Thymus (tissue), 11 donors: Measurements from ENCODE around the gene VPS13A. TPM values are rescaled to one million over a fixed set of nuclear protein-coding genes. Genes with fewer than 3 reads are reported as not detected.
A peak's percentile ranks its signal among the peaks of the same experiment; 100 is the strongest.
"Not testable (repeated sequence)": the region's sequence is repeated elsewhere in the genome, so short reads cannot be mapped to it uniquely, and the experiment has no call there.

ENCODE experiments used
- DNase-seq, 9 donors: peaks; one replicate each; pipeline ENCODE4 v3.0.0-alpha.2; 2013; ENCODE audit warnings: low spot score in 9 of 9, low read depth in 6 of 9, missing footprints in 1 of 9
- H3K27ac ChIP-seq, 2 donors: one replicate each; pipeline ENCODE4 v1.5.1; 2013; ENCODE audit warnings: control low read depth in 1 of 2, low read depth in 1 of 2, low read length in 1 of 2, mild to moderate bottlenecking in 1 of 2, moderate library complexity in 1 of 2
- H3K27me3 ChIP-seq, 2 donors: one replicate each; pipeline ENCODE4 v1.5.1; 2013; ENCODE audit warnings: low read length in 1 of 2; ENCODE audit not compliant: control insufficient read depth in 2 of 2, insufficient read depth in 1 of 2
- H3K36me3 ChIP-seq, 2 donors: one replicate each; pipeline ENCODE4 v1.5.1; 2013; ENCODE audit warnings: low read length in 1 of 2, mild to moderate bottlenecking in 1 of 2, moderate library complexity in 1 of 2; ENCODE audit not compliant: control insufficient read depth in 2 of 2, insufficient read depth in 2 of 2
- H3K4me1 ChIP-seq, 2 donors: one replicate each; pipeline ENCODE4 v1.5.1; 2013; ENCODE audit warnings: low read length in 2 of 2; ENCODE audit not compliant: control insufficient read depth in 2 of 2, insufficient read depth in 2 of 2
- H3K4me3 ChIP-seq, 2 donors: one replicate each; pipeline ENCODE4 v1.5.1; 2013; ENCODE audit warnings: low read length in 2 of 2, control low read depth in 1 of 2, mild to moderate bottlenecking in 1 of 2
- H3K9me3 ChIP-seq, 2 donors: one replicate each; pipeline ENCODE4 v1.5.1; 2013; ENCODE audit warnings: low read length in 1 of 2, mild to moderate bottlenecking in 1 of 2; ENCODE audit not compliant: control insufficient read depth in 2 of 2, insufficient read depth in 1 of 2
- WGBS: extraction: QIAGEN DNeasy Blood & Tissue Kit; methylation state at CpG from one replicate; pipeline ENCODE4 v1.1.7; 2013; 5-methylcytosine and 5-hydroxymethylcytosine counted together
- polyA plus RNA-seq: library from polyadenylated mRNA; stranded (reverse); fragments of 200-250 nt; gene quantifications from one replicate; pipeline ENCODE4 v1.2.3, GENCODE V29; 2013
- total RNA-seq: library from RNA; stranded (reverse); fragments of 120-200 nt; gene quantifications from one replicate; pipeline ENCODE4 v1.2.4, GENCODE V29; 2013
- donor health status: healthy.

The VPS13A gene
- total and polyA plus RNA-seq, 2 donors, result 21.1 to 22.8 TPM

DNA sequence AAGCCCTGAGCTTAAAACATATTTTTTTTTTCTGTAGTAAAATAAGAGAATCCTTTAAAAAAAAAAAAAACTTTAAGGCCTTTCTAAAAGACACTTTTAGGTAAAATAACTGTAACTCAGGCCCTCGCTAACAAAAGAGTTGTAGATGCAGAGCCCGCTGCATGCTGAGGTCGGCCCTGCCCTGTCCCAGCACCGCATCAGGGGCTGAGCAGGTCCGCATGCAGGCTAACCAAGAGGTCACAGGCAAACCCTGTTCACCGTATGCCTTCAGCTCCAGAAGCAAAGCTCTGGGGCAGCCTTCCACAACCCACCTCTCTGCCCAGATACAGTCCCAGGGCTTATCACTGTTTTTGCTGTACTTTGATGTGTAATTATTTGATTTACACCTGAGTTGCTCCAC, 254.7 kb downstream of the VPS13A start:
- Histone ChIP-seq H3K9me3 (no peaks in the 10 kb centered on the region), H3K4me3 (no peak overlapping the region), H3K36me3 (no peaks in the 10 kb centered on the region), H3K27ac (no peak overlapping the region), H3K4me1 (no peaks in the 10 kb centered on the region), H3K27me3 (no peaks in the 10 kb centered on the region)
- no peak for DNase-seq
- over 99% methylated on average over 6 of the region's 6 CpGs for WGBS

GRCh38 chr9:77433675-77434445, 256.5 kb downstream of the VPS13A start:
- Histone ChIP-seq H3K4me3 (no peak overlapping the region), H3K36me3 (no peaks in the 10 kb centered on the region), H3K4me1 (no peaks in the 10 kb centered on the region), H3K27ac (no peak overlapping the region), H3K9me3 (no peaks in the 10 kb centered on the region), H3K27me3 (no peaks in the 10 kb centered on the region)
- peak in 7 of 9 donors; percentile 29 to 69 (median 35) for DNase-seq
- 68% methylated on average over 21 of the region's 21 CpGs for WGBS

GRCh38 chr9:77435277-77435676, 257.9 kb downstream of the VPS13A start:
- Histone ChIP-seq H3K36me3 (no peaks in the 10 kb centered on the region), H3K27ac (no peak overlapping the region), H3K4me1 (no peaks in the 10 kb centered on the region), H3K27me3 (no peaks in the 10 kb centered on the region), H3K9me3 (no peaks in the 10 kb centered on the region), H3K4me3 (no peak overlapping the region)
- DNase-seq, result no peak
- WGBS, result 96% methylated on average over 4 of the region's 4 CpGs

DNA sequence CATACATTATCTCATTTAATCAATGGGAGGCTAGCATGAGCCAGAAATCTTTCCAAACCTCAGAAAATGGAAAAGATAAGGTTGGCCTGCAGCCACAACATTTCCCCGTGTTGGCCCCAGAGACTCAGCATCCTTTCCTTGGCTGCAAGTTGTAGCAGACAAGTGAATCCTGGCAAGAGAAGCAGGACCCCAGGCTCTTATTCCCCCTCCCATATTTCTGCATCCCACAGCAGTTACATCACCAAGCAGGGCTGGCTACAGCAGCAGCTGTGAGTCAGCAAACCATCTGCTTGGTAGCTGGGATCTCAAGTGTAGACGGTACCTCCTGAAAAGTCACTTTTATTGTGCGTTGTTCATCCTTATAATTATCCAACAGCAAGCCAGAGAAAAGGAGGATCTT, 258.4 kb downstream of the VPS13A start:
- 93% methylated on average over 3 of the region's 3 CpGs for WGBS
- Histone ChIP-seq H3K9me3 (no peaks in the 10 kb centered on the region), H3K27ac (no peak overlapping the region), H3K4me3 (no peak overlapping the region), H3K27me3 (no peaks in the 10 kb centered on the region), H3K4me1 (no peaks in the 10 kb centered on the region), H3K36me3 (no peaks in the 10 kb centered on the region)
- no peak for DNase-seq

DNA sequence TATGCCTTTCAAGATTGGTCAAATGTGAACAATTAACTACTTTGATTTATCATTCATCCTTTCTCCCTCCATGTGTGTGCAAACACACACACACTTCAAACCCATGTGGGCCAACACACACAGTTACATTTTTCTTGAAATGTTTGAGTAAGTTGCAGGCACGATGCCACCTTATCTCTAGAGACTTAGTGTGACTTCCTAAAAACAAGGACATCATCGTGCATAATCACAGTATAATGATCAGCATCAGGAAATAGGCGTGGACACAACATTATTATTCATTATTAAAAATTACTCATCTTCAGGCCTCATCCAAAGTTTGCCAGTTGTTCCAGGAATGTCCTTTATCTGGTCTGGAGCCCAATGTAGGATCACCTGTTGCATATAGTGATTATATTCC, 261.3 kb downstream of the VPS13A start:
- Histone ChIP-seq H3K27me3 (no peaks in the 10 kb centered on the region), H3K27ac (no peak overlapping the region), H3K4me3 (no peak overlapping the region), H3K4me1 (no peaks in the 10 kb centered on the region), H3K9me3 (no peaks in the 10 kb centered on the region), H3K36me3 (no peaks in the 10 kb centered on the region)
- no peak for DNase-seq
- WGBS, result 73% methylated on average over 3 of the region's 3 CpGs

DNA sequence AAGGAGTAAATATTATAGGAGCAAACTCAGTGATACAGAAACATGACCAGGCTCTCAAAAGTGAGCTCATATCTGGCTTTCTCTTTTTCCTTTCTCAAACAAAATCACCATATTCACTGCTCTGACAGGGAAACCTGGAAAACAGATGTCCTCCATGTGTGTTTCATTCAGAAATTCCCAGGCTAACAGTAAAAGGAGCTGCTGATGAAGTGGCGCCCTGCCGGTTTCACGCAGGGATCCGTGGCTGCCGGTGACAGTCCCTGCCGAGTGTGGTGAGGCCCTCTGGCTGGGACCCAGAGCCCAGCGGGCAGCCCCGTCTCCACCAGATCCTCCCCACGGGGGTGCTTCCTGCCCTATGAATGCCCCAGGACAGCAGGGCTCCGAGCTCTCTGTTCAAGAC, 262.7 kb downstream of the VPS13A start:
- Histone ChIP-seq H3K4me1 (no peaks in the 10 kb centered on the region), H3K4me3 (no peak overlapping the region), H3K9me3 (no peaks in the 10 kb centered on the region), H3K36me3 (no peaks in the 10 kb centered on the region), H3K27me3 (no peaks in the 10 kb centered on the region), H3K27ac (no peak overlapping the region)
- DNase-seq, result no peak
- WGBS, result 91% methylated on average over 10 of the region's 10 CpGs

GRCh38 chr9:77441124-77441523, 263.8 kb downstream of the VPS13A start:
- not testable (repeated sequence) for H3K27me3 ChIP-seq, H3K9me3 ChIP-seq, H3K4me1 ChIP-seq, H3K4me3 ChIP-seq, H3K27ac ChIP-seq, DNase-seq, H3K36me3 ChIP-seq
- WGBS, result 68% methylated on average over 7 of the region's 7 CpGs

DNA sequence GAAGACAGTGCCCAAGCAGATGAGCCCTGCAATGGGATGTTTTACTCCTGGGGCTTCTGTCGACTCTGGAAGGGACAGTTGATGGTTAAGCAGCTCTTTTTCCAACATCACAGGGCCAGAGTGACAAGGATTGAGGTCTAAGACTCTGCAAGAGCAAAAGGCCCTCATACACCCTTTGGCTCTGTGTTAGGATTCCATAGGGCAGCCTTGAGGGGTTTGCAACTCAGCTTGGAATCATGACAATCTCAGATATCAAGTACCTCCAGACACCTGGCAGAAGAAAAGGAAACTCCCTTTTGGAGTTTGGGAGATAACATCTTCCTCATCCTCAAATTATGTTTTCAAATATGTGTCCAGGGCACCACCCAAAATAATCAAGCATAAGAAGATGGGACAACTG, 265.1 kb downstream of the VPS13A start:
- Histone ChIP-seq H3K4me3 (no peak overlapping the region), H3K9me3 (no peaks in the 10 kb centered on the region), H3K36me3 (no peaks in the 10 kb centered on the region), H3K27me3 (no peaks in the 10 kb centered on the region), H3K27ac (no peak overlapping the region), H3K4me1 (no peaks in the 10 kb centered on the region)
- no peak for DNase-seq
- WGBS, result 96% methylated on average over 1 of the region's 1 CpG

DNA sequence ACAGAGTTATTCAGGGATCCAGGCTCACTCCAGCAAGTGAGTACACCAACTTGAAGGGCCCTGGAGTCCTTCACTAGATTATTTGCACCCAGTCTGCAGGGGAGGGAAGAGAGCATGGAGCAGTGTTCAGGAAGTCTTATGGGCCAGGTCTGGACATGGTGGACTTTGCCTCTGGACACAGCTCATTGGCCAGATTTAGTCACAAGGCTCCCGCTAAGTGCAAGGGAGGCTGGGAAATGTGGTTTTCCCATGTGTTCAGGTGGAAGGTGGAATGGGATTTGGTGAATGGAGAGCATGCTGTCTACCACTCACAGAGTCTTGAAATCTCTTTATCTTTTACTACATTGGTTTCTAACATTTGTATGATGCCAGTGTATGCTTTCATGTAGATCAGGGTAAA, 270.3 kb downstream of the VPS13A start:
- no peak overlapping the region for H3K4me3 ChIP-seq
- no peak for DNase-seq

More for the DNA sequence above, 270.3 kb downstream of the VPS13A start:
- WGBS, result 96% methylated on average over 1 of the region's 1 CpG
- H3K9me3 ChIP-seq, result peaks cover 0 to 2% of the 10 kb centered on the region in 2 donors
- no peaks in the 10 kb centered on the region for H3K36me3 ChIP-seq
- no peaks in the 10 kb centered on the region for H3K4me1 ChIP-seq
- no peak overlapping the region for H3K27ac ChIP-seq
- H3K27me3 ChIP-seq, result no peaks in the 10 kb centered on the region
